Measurements from ENCODE around the gene FRG2B.
"Not testable (repeated sequence)": the region's sequence is repeated elsewhere in the genome, so short reads cannot be mapped to it uniquely, and the experiment has no call there.

Gene FRG2B

GRCh38 chr10:133626695-133627094 lies at the start of gene FRG2B:
Gene FRG2B (minus strand): TSS chr10:133626795. CDS start chr10:133626742, 53 bp downstream.
- DNase-seq: not testable (repeated sequence)

DNA sequence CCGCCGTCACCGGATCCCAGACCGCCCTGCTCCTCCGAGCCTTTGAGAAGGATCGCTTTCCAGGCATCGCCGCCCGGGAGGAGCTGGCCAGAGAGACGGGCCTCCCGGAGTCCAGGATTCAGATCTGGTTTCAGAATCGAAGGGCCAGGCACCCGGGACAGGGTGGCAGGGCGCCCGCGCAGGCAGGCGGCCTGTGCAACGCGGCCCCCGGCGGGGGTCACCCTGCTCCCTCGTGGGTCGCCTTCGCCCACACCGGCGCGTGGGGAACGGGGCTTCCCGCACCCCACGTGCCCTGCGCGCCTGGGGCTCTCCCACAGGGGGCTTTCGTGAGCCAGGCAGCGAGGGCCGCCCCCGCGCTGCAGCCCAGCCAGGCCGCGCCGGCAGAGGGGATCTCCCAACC lies 40.9 kb upstream of the FRG2B start:
- not testable (repeated sequence) for DNase-seq

GRCh38 chr10:133663544-133664160 lies 37.1 kb upstream of the FRG2B start:
- DNase-seq: not testable (repeated sequence)

GRCh38 chr10:133661122-133661521 lies 34.5 kb upstream of the FRG2B start:
- not testable (repeated sequence) for DNase-seq

- not testable (repeated sequence) for DNase-seq
Measured at GRCh38 chr10:133660516-133660915, 33.9 kb upstream of the FRG2B start.

DNA sequence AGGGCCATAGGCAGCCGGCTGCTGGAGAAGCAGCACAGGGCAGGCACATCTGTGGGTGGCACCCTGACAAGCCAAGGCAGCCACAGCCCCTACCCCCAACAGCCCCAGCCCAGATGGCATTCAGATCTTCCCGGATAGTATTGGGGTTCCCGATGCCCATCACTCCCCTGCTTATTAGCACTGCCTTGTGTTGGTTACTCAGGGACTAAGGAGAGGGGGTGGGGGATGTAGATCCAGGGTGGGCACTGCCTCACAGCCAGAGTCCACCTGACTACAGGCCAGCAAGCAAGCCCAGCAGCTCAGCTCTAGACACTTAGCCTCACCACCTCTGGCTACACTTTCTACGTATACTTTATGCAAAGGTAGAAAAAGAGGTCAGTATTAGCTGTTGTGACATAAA lies 30.7 kb upstream of the FRG2B start:
- DNase-seq: not testable (repeated sequence)

DNA sequence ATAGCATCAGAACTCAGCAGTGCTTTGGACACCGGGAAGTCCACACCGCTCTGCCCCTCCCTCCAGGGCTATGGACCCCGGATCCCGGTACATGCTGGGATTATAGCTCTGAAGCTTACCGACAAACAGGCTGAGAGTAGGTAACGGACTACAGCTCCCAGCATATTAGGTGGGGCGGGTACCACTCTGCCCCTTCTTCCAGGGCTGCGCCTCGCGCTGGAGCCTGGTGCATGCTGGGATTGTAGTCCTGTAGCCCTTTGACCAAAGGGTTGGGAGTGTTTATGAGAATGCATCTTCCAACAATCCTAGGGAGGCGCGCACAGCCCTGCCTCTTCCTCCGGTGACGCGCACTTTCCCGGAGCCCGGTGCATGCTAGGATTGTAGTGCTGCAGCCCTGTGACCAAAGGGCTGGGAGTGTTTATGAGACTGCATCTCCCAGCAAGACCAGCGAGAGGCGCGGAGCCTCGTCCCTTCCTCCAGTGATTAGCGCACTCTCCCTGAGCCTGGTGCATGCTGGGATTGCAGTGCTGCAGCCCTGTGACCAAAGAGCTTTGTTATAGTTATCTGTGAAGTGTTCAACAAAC lies 22.4 kb upstream of the FRG2B start:
- DNase-seq: not testable (repeated sequence)

DNA sequence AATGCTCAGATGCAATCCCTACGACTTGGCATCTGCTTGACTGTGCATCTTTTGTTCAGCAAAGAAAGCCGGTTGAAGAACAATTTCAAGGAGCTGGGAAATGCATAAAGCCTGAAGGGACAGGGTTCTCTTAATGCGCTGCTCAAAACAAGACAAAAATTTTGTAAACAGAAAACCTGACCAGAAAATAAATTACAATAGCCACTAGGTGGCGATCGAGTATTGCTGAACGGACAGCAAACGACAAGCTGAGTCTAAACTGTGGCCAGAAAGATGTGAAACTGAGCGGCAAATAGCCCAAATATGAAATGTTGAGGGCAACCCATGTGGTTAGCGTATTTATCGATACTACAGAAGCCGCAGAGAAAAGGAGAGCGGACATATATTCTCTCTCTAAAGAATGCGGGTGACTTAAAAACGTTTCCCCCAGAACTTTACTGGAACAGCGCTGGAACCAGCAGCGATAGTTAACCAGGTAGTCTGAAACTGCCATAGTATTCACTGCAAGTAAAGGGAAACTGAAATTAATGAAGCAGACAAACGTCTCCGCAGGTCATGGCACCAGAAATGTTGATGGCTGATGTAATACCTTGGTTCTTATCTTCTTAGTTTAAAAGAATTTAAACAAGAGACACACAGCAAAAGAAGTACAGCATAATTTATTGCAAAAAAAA lies 20.6 kb upstream of the FRG2B start:
- not testable (repeated sequence) for DNase-seq

GRCh38 chr10:133637846-133638235 lies 11.2 kb upstream of the FRG2B start:
- not testable (repeated sequence) for DNase-seq

- not testable (repeated sequence) for DNase-seq
Measured at GRCh38 chr10:133637202-133637845, 10.7 kb upstream of the FRG2B start.

GRCh38 chr10:133630723-133631249 lies 4.2 kb upstream of the FRG2B start:
- not testable (repeated sequence) for DNase-seq

GRCh38 chr10:133622544-133622943 lies 4.1 kb downstream of the FRG2B start:
- DNase-seq: not testable (repeated sequence)

DNA sequence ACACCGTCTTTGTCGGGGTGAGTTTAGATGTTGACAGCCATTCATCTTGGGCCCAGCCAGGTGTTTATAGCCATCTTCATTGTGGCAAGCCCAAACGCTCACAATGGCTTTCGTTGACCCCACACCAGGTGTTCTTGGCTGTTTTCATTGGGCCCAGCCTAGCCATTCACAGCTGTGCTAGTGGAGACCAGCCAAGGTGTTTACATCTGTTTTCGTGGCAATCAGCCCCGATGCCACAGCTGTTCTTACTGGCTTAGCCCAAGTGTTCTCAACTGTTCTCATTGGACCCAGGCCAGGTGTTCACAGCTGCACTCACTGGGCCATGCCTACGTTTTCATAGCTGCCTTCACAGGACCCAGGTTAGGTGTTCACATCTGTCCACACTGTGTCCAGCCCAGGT lies 7.7 kb downstream of the FRG2B start:
- DNase-seq: no peak

DNA sequence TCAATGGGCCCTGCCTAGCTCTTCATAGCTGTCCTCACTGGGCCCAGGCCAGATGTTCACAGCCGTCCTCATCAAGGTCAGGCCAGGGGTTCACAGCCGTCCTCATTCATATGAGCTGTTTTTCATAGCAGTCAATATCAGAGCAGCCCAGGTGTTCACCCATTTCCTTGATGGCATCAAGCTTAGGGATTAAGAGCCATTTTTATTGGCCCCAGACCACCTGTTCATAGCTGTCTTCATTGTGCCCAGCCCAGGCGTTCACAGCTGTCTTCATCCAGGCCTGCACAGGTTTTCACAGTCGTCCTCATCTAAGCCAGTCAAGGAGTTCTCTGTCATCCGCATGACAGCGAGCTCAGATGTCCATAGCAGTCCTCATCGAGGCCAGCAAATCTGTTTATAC lies 9.4 kb downstream of the FRG2B start:
- no peak for DNase-seq

GRCh38 chr10:133616371-133617130 lies 10.0 kb downstream of the FRG2B start:
- no peak for DNase-seq

- DNase-seq: no peak
Measured at GRCh38 chr10:133614830-133615580, 11.6 kb downstream of the FRG2B start.

DNA sequence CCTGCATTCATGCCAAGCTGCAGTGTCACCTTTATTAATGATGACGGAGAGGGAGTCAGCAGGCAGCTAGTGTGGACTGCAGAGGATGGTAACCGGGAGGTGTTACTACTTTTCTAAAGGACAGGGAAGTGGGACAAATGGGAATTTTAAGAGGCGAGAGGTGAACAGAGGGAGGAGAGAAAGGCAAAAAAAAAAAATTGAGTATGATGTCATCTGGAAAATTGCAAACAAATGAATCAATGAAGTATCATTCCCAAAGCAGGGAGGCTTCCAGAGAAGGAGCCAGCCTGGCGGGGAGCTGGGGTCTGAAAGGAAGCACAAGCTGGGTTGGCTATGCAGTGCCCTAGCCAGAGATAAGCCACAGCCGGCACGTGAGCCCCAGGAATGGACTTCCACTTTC lies 12.9 kb downstream of the FRG2B start:
- DNase-seq: no peak

- no peak for DNase-seq
Measured at GRCh38 chr10:133611079-133611478, 15.5 kb downstream of the FRG2B start.

DNA sequence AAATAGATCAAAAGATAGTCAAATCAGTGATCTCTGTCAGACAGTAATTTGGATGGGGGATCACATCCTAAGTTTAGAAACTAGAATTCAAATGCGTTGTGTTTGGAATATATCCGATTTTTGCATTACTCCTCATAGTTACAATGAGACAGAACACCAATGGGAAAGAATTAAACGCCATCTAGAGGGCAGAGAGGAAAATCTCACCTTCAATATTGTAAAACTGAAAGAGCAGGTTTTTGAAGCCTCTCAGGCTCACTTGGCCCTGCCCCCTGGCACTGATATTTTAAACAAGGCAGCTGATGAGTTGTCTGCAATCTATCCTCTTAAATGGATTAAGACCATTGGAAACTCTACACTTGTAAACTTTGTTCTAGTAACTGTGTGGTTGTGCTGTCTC lies 17.7 kb downstream of the FRG2B start:
- peak; percentile 4 for DNase-seq

DNA sequence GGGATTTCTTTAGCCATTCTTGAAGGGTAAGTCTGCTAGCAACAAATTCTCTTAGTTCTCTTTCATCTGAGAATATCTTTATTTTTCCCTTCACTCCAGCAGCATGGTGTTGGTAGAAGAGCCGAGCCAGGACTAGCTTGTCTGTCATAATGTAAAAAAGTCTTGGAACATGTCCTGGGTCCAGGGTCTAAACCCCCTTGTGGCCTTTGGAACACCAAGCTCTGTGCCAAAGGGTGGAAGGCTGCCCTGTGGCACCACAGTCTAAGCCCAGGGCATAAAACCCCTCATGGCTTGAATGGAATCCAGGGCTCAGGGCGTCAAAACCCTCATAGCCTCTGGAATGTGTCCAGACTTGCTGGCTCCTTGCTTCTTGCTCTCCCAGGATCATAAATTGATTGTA lies 23.2 kb downstream of the FRG2B start:
- DNase-seq: not testable (repeated sequence)

- DNase-seq: no peak
Measured at GRCh38 chr10:133600657-133601056, 25.9 kb downstream of the FRG2B start.

DNA sequence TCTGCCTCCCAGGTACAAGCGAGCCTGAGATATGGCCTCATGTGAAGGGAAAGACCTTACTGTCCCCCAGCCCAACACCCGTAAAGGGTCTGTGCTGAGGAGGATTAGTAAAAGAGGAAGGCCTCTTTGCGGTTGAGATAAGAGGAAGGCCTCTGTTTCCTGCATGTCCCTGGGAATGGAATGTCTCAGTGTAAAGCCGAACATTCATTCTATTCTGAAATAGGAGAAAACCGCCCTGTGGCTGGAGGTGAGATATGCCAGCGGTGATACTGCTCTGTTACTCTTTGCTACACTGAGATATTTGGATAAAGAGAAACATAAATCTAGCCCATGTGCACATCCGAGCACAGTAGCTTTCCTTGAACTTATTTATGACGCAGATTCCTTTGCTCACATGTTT lies 26.7 kb downstream of the FRG2B start:
- not testable (repeated sequence) for DNase-seq

Data from NCI-H2107 (cell line).